Mucosa of descending colon (tissue), 3 donors: ENCODE measurements around the gene FGFBP1. TPM values are rescaled to one million over a fixed set of nuclear protein-coding genes. Genes with fewer than 3 reads are reported as not detected.

Source experiments
- ATAC-seq: fragments of 200-7000 bp; cut with Tn5 transposase; one replicate; pipeline ENCODE4 v1.9.1; 2020; ENCODE audit warnings: mild to moderate bottlenecking, moderate library complexity
- DNase-seq, 3 donors: peaks; one replicate each; pipeline ENCODE4 v3.0.0-alpha.2; 2020
- H3K36me3 ChIP-seq: fragments of 200-600 bp; one replicate; pipeline ENCODE4 v1.8.0; 2021; ENCODE audit warnings: low read depth, mild to moderate bottlenecking
- H3K4me1 ChIP-seq: fragments of 200-600 bp; one replicate; pipeline ENCODE4 v1.8.0; 2021; ENCODE audit warnings: low read depth, mild to moderate bottlenecking
- H3K4me3 ChIP-seq: fragments of 200-600 bp; one replicate; pipeline ENCODE4 v1.8.0; 2021; ENCODE audit warnings: mild to moderate bottlenecking
- H3K9me3 ChIP-seq: fragments of 200-600 bp; one replicate; pipeline ENCODE4 v1.8.0; 2021; ENCODE audit warnings: mild to moderate bottlenecking
- intact Hi-C, 2 donors: fragments of 100-400 bp; cut with DNase I in 1 of 2; cut with micrococcal nuclease in 1 of 2; formaldehyde crosslinking; loops; one replicate each; pipeline versions ENCODE4 v1.11.0 to v1.11.1; 2022; cut with DNase I, micrococcal nuclease
- total RNA-seq, 3 donors: library from RNA; stranded (reverse); fragmentation: NEBNext Ultra II Directional in 2 of 3; extraction: Animal tissue kit (Norgen Biotek cat#: 25700) in 2 of 3; gene quantifications; one replicate each; pipeline versions ENCODE4 v1.2.1 to v1.2.4, GENCODE V29; 2021 to 2023
- TF ChIP-seq, protein P1 (sequence below): fragments of 200-600 bp; IDR thresholded peaks from one replicate; pipeline ENCODE4 v1.8.0; 2022; ENCODE audit warnings: antibody characterized with exemption, mild to moderate bottlenecking
- donor health status: DM: no; HTN: no; CAD: no; lungs with moderate emphysema.
- donor health status: DM: no; HTN: no; CAD: no.
- donor health status: DM: no; HTN: yes; CAD: no.

The FGFBP1 gene
- total RNA-seq, 3 donors from 2014 or later, result 10.8 to 39.4 (median 34.7) TPM

GRCh38 chr4:15926486-15926885 lies 12.1 kb downstream of the FGFBP1 start:
- DNase-seq, result no peak
- intact Hi-C loops, result no loop called here
- no peaks in the 10 kb centered on the region for H3K4me1 ChIP-seq
- no peak overlapping the region for H3K4me3 ChIP-seq
- ATAC-seq, result no peak
- TF ChIP-seq, protein P1, sequence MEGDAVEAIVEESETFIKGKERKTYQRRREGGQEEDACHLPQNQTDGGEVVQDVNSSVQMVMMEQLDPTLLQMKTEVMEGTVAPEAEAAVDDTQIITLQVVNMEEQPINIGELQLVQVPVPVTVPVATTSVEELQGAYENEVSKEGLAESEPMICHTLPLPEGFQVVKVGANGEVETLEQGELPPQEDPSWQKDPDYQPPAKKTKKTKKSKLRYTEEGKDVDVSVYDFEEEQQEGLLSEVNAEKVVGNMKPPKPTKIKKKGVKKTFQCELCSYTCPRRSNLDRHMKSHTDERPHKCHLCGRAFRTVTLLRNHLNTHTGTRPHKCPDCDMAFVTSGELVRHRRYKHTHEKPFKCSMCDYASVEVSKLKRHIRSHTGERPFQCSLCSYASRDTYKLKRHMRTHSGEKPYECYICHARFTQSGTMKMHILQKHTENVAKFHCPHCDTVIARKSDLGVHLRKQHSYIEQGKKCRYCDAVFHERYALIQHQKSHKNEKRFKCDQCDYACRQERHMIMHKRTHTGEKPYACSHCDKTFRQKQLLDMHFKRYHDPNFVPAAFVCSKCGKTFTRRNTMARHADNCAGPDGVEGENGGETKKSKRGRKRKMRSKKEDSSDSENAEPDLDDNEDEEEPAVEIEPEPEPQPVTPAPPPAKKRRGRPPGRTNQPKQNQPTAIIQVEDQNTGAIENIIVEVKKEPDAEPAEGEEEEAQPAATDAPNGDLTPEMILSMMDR, result no peak
- H3K36me3 ChIP-seq, result no peaks in the 10 kb centered on the region
- H3K9me3 ChIP-seq, result no peaks in the 10 kb centered on the region

GRCh38 chr4:15925830-15926229 lies 12.7 kb downstream of the FGFBP1 start:
- Histone ChIP-seq H3K4me1 (no peaks in the 10 kb centered on the region), H3K4me3 (no peak overlapping the region), H3K36me3 (no peaks in the 10 kb centered on the region), H3K9me3 (no peaks in the 10 kb centered on the region)
- TF ChIP-seq, protein P1, result no peak
- ATAC-seq (no peak), DNase-seq (no peak)
- intact Hi-C loops, result no loop called here

- TF ChIP-seq, protein P1, result no peak
- intact Hi-C loops, result no loop called here
- H3K4me3 ChIP-seq, result no peak overlapping the region
- H3K9me3 ChIP-seq, result no peaks in the 10 kb centered on the region
- DNase-seq (no peak), ATAC-seq (no peak)
- no peaks in the 10 kb centered on the region for H3K36me3 ChIP-seq
- no peaks in the 10 kb centered on the region for H3K4me1 ChIP-seq
These were observed 17.0 kb downstream of the FGFBP1 start for GRCh38 chr4:15921592-15921932.

GRCh38 chr4:15920723-15921591 lies 17.6 kb downstream of the FGFBP1 start:
- intact Hi-C loops, result no loop called here
- DNase-seq (peak in 2 of 3 donors; percentile 60 to 61), ATAC-seq (peak; percentile 85)
- TF ChIP-seq, protein P1, result no peak
- Histone ChIP-seq H3K9me3 (no peaks in the 10 kb centered on the region), H3K36me3 (no peaks in the 10 kb centered on the region), H3K4me1 (no peaks in the 10 kb centered on the region), H3K4me3 (no peak overlapping the region)

- DNase-seq (peak in 2 of 3 donors; percentile 57 to 71), ATAC-seq (peak; percentile 92)
- TF ChIP-seq, protein P1, result no peak
- Histone ChIP-seq H3K4me1 (no peaks in the 10 kb centered on the region), H3K9me3 (no peaks in the 10 kb centered on the region), H3K4me3 (no peak overlapping the region), H3K36me3 (no peaks in the 10 kb centered on the region)
- intact Hi-C loops, result no loop called here
These were observed 19.9 kb downstream of the FGFBP1 start for GRCh38 chr4:15918484-15919129.
